GM10266 (cell line): ENCODE results near the gene ZNF268.

Experiments used
- DNase-seq: peaks from one replicate; pipeline ENCODE4 v3.0.0; 2012; ENCODE audit errors: extremely low spot score
- CTCF ChIP-seq: IDR thresholded peaks from 2 replicates; pipeline ENCODE4 v1.5.1; 2012; ENCODE audit warnings: mild to moderate bottlenecking, low read depth; ENCODE audit not compliant: control insufficient read depth, insufficient read depth; ENCODE audit errors: missing control alignments

ZNF268 gene

GRCh38 chr12:133206390-133206789 lies 25.1 kb downstream of the ZNF268 start:
- no peak for TF ChIP-seq CTCF
- no peak for DNase-seq

GRCh38 chr12:133215724-133216123 lies 34.4 kb downstream of the ZNF268 start:
- TF ChIP-seq CTCF: no peak
- no peak for DNase-seq

GRCh38 chr12:133217219-133217618 lies 35.9 kb downstream of the ZNF268 start:
- TF ChIP-seq CTCF: no peak

GRCh38 chr12:133220521-133220920 lies 39.2 kb downstream of the ZNF268 start:
- no peak for TF ChIP-seq CTCF
- DNase-seq: peak; percentile 2

More at GRCh38 chr12:133217219-133217618, 35.9 kb downstream of the ZNF268 start:
- DNase-seq: no peak

- peak; percentile 2 for DNase-seq
- TF ChIP-seq CTCF: no peak
Observed at GRCh38 chr12:133221241-133221640, 39.9 kb downstream of the ZNF268 start.

GRCh38 chr12:133222211-133222610 lies 40.9 kb downstream of the ZNF268 start:
- peak; percentile 2 for DNase-seq
- no peak for TF ChIP-seq CTCF

GRCh38 chr12:133225527-133225926 lies 44.2 kb downstream of the ZNF268 start:
- TF ChIP-seq CTCF: no peak
- DNase-seq: no peak

GRCh38 chr12:133226690-133227089 lies 45.4 kb downstream of the ZNF268 start:
- DNase-seq: no peak
- TF ChIP-seq CTCF: no peak
